IPS-20b (cell line): ENCODE results near the gene KRT83.
"Not testable (repeated sequence)": the region's sequence is repeated elsewhere in the genome, so short reads cannot be mapped to it uniquely, and the experiment has no call there.

Source experiments
- H3K27ac ChIP-seq: one replicate; pipeline ENCODE4 v1.5.1; 2013; ENCODE audit warnings: low read length
- H3K27me3 ChIP-seq: 2 replicates; pipeline ENCODE4 v1.6.1; 2013; ENCODE audit warnings: mild to moderate bottlenecking, low read length, inconsistent platforms; ENCODE audit not compliant: insufficient read depth
- H3K36me3 ChIP-seq: 2 replicates; pipeline ENCODE4 v1.6.1; 2013; ENCODE audit warnings: low read depth, mild to moderate bottlenecking, inconsistent platforms, low read length, moderate library complexity; ENCODE audit not compliant: insufficient read depth
- H3K4me1 ChIP-seq: 2 replicates; pipeline ENCODE4 v1.6.1; 2013; ENCODE audit warnings: mild to moderate bottlenecking, control low read depth, inconsistent platforms, low read length, moderate library complexity; ENCODE audit not compliant: insufficient read depth
- H3K4me3 ChIP-seq: 2 replicates; pipeline ENCODE4 v1.5.1; 2013; ENCODE audit warnings: mild to moderate bottlenecking, low read length, inconsistent platforms
- H3K9ac ChIP-seq: 2 replicates; pipeline ENCODE4 v1.6.1; 2013; ENCODE audit warnings: low read depth, mild to moderate bottlenecking, inconsistent platforms, low read length, moderate library complexity
- H3K9me3 ChIP-seq: 2 replicates; pipeline ENCODE4 v1.6.1; 2013; ENCODE audit warnings: mild to moderate bottlenecking, low read depth, low read length, inconsistent platforms; ENCODE audit not compliant: insufficient read depth

The KRT83 gene

DNA sequence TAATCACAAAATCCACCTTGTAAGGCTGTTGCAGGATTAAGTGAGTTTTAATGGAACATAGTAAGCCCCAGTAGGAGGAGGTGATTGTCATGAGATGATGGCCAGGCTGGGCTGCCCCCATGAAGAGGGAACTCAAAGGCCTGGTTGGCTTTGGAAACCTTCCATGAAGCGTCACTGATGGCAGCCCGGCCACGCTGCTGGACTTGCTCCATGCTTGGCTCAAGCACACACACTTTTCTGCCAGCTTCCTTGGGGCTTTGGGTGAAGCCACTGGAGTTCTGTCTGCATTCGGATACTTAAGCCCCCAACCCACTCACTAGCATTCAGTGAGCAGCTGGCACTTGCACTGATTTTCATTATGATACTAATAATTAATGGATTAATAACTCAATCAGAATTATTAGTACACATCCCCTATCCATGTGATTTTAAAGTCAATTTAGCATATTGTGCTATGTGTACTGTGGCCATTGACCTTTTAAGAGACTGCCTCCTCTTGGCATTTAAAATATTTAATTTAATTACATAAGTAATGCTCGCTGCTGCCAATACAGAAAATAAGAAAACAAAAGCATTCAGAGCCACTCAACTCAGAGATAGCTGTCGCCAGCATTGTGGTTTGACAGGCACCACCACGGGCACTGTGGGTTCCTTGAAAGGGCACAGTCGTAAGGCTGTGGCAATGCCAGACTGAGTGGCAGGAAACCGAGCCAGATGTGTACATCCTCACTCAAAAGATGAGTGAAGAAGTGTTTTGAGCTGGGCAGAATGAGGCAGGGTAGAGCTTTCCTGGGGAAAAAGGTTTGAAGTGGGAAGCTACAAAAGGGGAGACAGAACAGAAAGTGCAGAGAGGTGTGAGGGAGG lies 30.2 kb upstream of the KRT83 start:
- H3K4me1 ChIP-seq, result no peaks in the 10 kb centered on the region; the same call in 1 of the 2 replicates

DNA sequence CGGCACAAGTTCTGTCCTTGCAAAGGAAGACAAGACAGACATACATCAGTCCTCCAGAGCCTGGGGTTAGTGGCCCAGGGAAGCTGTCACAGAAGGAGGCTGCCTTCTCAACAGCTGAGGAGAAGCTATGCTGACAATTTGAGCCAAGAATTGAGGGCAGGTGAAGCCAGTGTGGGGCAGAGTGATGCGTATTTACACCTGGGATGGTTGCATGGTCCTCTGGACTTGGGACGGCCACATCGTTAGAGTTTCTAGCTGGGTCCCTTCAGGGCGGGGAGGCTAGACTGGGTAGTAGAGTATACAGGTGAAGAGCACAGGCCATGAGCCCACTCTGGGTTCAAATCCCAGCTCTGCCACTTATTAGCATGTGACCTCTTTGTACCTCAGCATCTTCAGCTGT lies 29.6 kb upstream of the KRT83 start:
- Histone ChIP-seq H3K27me3 (peaks cover 6% of the 10 kb centered on the region; the same call in 1 of the 2 replicates), H3K36me3 (no peaks in the 10 kb centered on the region), H3K4me1 (no peaks in the 10 kb centered on the region; the same call in none of the 2 replicates), H3K9me3 (no peaks in the 10 kb centered on the region), H3K4me3 (no peak overlapping the region), H3K27ac (no peak overlapping the region), H3K9ac (no peak overlapping the region)

More for the DNA sequence above, 30.2 kb upstream of the KRT83 start:
- Histone ChIP-seq H3K9me3 (no peaks in the 10 kb centered on the region), H3K27ac (no peak overlapping the region), H3K36me3 (no peaks in the 10 kb centered on the region), H3K27me3 (peaks cover 6% of the 10 kb centered on the region; the same call in 1 of the 2 replicates), H3K9ac (no peak overlapping the region), H3K4me3 (no peak overlapping the region)

DNA sequence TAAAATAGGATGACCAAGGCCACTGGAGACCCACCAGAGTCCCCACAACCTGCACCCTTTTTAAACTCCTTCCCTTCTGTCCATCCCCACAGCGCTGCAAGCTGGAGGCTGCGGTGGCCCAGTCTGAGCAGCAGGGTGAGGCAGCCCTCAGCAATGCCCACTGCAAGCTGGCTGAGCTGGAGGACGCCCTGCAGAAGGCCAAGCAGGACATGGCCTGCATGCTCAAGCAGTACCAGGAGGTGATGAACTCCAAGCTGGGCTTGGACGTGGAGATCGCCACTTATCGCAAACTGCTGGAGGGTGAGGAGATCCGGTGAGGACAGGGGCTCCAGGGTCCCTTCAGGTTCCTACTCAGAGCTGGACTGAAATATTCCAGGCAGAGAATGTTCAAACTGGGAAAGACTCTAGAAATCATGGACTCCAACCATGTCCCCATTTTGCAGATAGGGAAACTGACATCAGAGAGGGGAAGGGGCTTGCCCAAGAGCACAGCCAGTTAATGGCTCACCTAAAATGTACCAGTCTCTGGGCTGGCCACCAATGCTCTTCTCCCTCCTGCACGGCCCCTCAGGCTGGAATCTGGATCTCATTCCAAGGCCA lies 28.9 kb upstream of the KRT83 start:
- Histone ChIP-seq H3K9ac (no peak overlapping the region), H3K27ac (no peak overlapping the region), H3K4me1 (no peaks in the 10 kb centered on the region; the same call in none of the 2 replicates), H3K9me3 (no peaks in the 10 kb centered on the region), H3K36me3 (no peaks in the 10 kb centered on the region), H3K27me3 (peaks cover 6% of the 10 kb centered on the region; the same call in 1 of the 2 replicates), H3K4me3 (no peak overlapping the region)

DNA sequence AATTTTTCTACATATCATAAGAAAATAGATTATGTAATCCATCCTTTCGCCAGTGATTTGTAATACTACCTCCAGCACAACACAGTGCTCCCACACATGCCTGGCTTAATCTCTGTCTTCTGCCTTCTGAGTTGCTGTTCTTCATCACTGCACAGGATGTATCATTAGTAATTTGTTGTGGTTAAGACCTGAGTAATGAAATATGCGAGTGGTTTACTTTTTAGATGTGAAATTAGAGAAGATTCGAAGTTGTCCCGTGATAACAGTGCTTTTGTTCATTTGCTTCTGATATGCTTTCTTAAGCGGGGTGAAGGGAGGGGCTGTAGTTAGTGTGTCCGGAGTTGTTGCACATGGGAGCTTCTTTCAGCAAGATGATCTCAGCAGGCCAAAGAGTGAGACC lies 28.0 kb upstream of the KRT83 start:
- H3K27me3 ChIP-seq, result peaks cover 6% of the 10 kb centered on the region; the same call in 1 of the 2 replicates
- no peak overlapping the region for H3K9ac ChIP-seq
- no peaks in the 10 kb centered on the region for H3K9me3 ChIP-seq
- no peak overlapping the region for H3K4me3 ChIP-seq
- no peak overlapping the region for H3K27ac ChIP-seq
- H3K4me1 ChIP-seq, result no peaks in the 10 kb centered on the region; the same call in 1 of the 2 replicates
- no peaks in the 10 kb centered on the region for H3K36me3 ChIP-seq

DNA sequence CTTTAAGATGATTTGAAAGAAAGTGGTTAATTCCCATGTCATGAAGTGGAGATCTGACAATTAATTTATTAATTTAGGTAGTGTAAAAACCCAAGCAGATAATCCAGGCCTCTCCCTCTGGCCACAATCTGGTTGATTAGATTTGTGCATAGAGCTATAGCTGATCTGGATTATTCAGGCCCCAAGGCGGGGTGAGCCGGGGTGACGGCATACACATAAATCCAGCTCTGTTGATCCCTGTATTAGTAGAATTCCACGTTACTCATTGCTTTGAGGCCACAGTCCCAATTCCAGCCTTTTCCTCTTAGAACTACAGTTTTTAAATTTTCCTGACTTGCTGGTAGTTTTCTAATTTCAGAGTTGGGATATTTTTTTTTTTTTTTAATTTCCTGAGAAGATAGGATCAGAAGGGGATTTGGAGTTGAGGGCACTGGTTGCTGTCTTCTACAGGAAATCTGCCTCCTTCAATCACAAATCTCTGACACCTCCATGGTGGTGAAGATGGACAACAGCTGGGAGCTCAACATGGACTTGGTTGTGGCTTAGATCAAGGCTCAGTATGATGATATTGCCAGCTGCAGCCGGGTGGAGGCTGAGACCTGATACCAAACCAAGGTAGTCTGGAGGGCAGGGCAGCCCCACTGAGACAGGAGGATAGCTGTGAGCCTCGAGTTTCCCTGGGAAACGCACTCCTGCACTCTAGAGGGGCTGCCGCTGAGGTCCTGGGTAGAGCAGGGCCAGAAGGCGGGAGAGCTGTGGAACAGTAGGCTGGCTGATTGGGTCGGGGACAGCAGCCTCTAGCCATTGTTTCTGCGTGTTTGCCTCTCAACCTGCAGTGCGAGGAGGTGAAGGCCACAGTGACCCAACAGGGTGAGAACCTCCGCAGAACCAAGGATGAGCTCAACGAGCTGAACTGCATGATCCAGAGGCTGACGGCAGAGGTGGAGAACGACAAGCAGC lies 26.6 kb upstream of the KRT83 start:
- no peak overlapping the region for H3K4me3 ChIP-seq
- H3K9ac ChIP-seq, result no peak overlapping the region
- H3K27ac ChIP-seq, result no peak overlapping the region
- no peaks in the 10 kb centered on the region for H3K36me3 ChIP-seq
- H3K27me3 ChIP-seq, result no peaks in the 10 kb centered on the region; the same call in 1 of the 2 replicates
- H3K9me3 ChIP-seq, result no peaks in the 10 kb centered on the region; the same call in 1 of the 2 replicates
- no peaks in the 10 kb centered on the region; the same call in 1 of the 2 replicates for H3K4me1 ChIP-seq

DNA sequence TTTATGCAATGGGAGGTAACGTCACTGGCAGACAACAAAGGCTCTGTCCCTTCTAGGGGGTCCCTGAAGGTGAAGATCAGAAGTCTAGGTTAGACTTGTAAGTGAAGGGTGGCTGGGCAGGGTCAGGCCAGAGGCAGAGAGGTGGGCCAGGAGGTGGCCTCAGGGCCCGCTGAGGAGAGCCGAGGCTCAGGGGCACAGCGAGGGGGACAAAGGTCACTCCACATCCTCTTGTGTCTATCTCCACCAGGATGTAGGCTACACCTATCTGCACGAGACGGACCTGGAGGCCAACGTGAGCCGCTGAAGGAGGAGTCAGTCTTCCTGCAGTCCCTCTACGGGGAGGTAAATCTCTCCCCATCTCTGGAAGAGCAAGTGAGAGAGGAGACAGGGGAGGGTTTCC lies 25.8 kb upstream of the KRT83 start:
- Histone ChIP-seq H3K9me3 (no peaks in the 10 kb centered on the region; the same call in 1 of the 2 replicates), H3K4me1 (no peaks in the 10 kb centered on the region; the same call in 1 of the 2 replicates), H3K27me3 (no peaks in the 10 kb centered on the region; the same call in 1 of the 2 replicates), H3K36me3 (no peaks in the 10 kb centered on the region), H3K4me3 (no peak overlapping the region), H3K9ac (no peak overlapping the region), H3K27ac (no peak overlapping the region)

DNA sequence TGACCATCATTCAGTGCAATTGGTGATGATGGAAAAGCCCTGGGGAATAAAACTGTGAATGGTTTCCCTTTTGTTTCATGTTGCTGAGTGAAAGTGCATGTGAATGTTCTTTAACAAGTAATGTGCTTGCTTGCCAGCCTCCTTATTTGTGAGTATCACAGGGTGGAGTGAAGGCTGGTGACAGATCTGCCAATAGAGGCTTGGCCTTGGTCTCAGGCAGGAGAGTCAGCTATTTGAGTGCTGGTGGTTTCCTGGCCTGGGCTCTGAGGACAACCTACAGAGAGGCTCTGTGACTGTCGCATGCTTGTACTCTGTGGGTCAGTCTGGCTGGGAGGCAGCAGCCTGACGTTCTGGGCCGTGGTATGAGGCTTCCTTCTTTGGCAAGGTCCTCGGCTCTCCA lies 25.4 kb upstream of the KRT83 start:
- H3K27me3 ChIP-seq, result no peaks in the 10 kb centered on the region; the same call in 1 of the 2 replicates
- H3K4me3 ChIP-seq, result no peak overlapping the region
- no peaks in the 10 kb centered on the region for H3K36me3 ChIP-seq
- H3K9me3 ChIP-seq, result no peaks in the 10 kb centered on the region; the same call in 1 of the 2 replicates
- no peak overlapping the region for H3K27ac ChIP-seq
- H3K4me1 ChIP-seq, result no peaks in the 10 kb centered on the region; the same call in 1 of the 2 replicates
- H3K9ac ChIP-seq, result no peak overlapping the region

DNA sequence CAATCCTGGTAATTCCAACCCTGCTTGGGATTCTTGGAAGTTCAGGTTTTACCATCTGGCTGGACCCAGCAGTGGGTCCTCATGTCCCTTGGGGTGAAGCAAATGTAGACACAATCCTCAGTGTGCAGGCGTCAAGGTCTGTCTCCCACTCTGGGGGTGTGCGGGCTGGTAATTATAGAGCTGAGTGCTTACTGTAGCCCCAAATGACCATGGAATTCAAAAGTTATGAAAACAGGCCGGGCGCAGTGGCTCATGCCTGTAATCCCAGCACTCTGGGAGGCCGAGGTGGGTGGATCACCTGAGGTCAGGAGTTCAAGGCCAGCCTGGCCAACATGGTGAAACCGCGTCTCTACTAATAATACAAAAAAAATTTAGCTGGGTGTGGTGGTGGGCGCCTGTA lies 23.8 kb upstream of the KRT83 start:
- not testable (repeated sequence) for H3K4me1 ChIP-seq, H3K9ac ChIP-seq, H3K4me3 ChIP-seq, H3K27me3 ChIP-seq, H3K9me3 ChIP-seq, H3K27ac ChIP-seq, H3K36me3 ChIP-seq

DNA sequence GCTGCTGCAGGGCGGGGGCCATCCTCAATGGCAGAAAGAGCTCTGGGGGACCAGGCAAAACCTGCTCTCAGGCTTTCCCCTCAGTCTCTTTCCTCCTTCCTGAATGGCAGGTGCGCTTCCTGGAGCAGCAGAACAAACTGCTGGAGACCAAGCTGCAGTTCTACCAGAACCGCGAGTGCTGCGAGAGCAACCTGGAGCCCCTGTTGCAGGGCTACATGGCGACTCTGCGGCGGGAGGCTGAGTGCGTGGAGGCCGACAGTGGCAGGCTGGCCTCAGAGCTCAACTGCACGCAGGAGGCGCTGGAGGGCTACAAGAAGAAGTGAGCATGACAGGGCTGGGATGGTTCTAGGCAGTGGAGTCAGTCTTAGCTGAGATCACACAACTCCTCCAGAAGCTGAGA lies 22.9 kb upstream of the KRT83 start:
- Histone ChIP-seq H3K4me3 (no peak overlapping the region), H3K9me3 (no peaks in the 10 kb centered on the region; the same call in 1 of the 2 replicates), H3K27me3 (no peaks in the 10 kb centered on the region; the same call in 1 of the 2 replicates), H3K36me3 (no peaks in the 10 kb centered on the region), H3K27ac (no peak overlapping the region), H3K4me1 (no peaks in the 10 kb centered on the region; the same call in 1 of the 2 replicates), H3K9ac (no peak overlapping the region)

DNA sequence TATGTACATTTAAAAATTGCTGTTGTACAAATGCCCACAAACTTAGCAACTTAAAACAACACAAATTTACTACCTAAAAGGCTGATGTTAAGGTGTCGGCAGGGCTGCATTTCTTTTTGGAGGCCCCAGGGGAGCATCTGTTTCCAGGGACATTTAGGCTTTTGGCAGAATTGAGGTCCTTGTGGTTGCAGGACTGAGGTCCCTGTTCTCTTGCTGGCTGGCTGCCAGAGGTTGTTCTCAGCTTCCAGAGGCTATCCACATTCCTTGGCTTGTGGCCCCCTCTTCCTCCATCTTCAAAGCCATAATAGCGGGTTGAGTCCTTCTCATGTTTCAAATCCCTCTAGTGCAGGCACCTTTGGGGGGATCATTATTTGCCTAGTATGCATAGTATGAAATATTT lies 22.4 kb upstream of the KRT83 start:
- Histone ChIP-seq H3K27me3 (no peaks in the 10 kb centered on the region; the same call in 1 of the 2 replicates), H3K4me1 (no peaks in the 10 kb centered on the region; the same call in 1 of the 2 replicates), H3K27ac (no peak overlapping the region), H3K9ac (no peak overlapping the region), H3K4me3 (no peak overlapping the region), H3K36me3 (no peaks in the 10 kb centered on the region), H3K9me3 (no peaks in the 10 kb centered on the region; the same call in 1 of the 2 replicates)
